Activated naive CD8-positive, alpha-beta T cell treated with anti-CD3 and anti-CD28 coated beads for 36 hours (primary cell): ENCODE data around the gene EDAR. TPM values are rescaled to one million over a fixed set of nuclear protein-coding genes. Genes with fewer than 3 reads are reported as not detected.

Source experiments
- DNase-seq: peaks from one replicate; pipeline ENCODE4 v3.0.0; 2021
- H3K27ac Mint-ChIP-seq: one replicate; pipeline ENCODE4 v1.8.0; 2022; ENCODE audit warnings: mild to moderate bottlenecking, moderate library complexity, mixed read lengths
- H3K27me3 Mint-ChIP-seq: one replicate; pipeline ENCODE4 v1.8.0; 2022; ENCODE audit warnings: mild to moderate bottlenecking, mixed read lengths
- H3K36me3 Mint-ChIP-seq: one replicate; pipeline ENCODE4 v1.8.0; 2021; ENCODE audit warnings: mild to moderate bottlenecking, mixed read lengths
- H3K4me1 Mint-ChIP-seq: one replicate; pipeline ENCODE4 v1.8.0; 2021; ENCODE audit warnings: mixed read lengths
- H3K4me3 Mint-ChIP-seq: one replicate; pipeline ENCODE4 v1.8.0; 2022; ENCODE audit warnings: mild to moderate bottlenecking, moderate library complexity, mixed read lengths
- H3K9me3 Mint-ChIP-seq: one replicate; pipeline ENCODE4 v1.8.0; 2022; ENCODE audit warnings: mixed read lengths
- total RNA-seq, 2 experiments: library from RNA; stranded (reverse); gene quantifications; one replicate each; pipeline ENCODE4 v1.2.3, GENCODE V29; 2021

The EDAR gene
- under 1 TPM; 0.16 to 0.21 TPM for total RNA-seq

DNA sequence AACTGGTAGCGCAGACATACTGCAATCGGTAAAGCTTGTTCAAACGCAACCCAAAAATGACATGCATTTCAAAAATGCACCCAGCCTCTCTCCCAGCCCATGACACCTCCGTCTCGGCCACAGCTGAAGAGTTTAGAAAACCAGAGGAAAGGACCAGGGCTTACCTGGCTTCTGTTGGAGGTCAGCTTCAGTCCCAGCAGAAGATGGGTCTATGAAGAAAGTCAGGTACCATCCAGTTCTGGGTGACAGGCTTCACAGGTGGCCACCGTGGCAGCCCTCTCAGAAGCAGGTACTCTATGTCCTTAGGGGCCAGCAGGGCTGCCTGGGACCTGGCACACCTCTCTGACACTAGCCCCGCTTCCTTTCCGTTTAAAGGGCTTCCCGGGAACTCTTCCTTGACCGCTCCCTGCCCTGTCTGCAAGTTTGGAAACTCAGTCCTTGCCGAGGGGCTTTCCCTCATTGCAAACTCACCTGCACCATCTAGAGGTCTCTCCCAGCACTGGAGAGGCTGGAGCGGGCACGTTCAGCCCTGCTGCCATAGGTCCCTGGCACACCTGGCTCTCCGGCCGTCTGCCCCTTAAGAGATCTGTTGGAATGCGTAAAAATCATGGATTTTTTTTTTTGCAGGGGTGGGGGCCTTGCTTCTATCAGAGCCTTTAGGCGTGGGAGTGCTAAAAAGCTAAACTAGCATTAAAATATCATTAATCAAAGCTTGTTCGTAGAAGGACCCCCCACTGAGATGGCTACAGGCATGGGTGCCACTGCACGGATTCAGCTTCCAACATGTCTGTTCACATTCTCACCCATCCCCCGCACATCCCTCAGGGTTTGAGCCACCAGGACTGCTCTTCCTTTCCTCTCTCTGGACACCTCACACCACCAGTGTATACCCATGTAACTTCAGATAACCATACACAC is at the start of gene EDAR:
EDAR (minus strand) TSS at position 425 of the 918 bp plus-strand sequence. CDS start 58,206 bp downstream, outside the sequence.
- no peaks in the 10 kb centered on the region for H3K27me3 Mint-ChIP-seq
- DNase-seq, result peak; percentile 49
- H3K27ac Mint-ChIP-seq, result peak within 1 kb of the TSS; percentile 57
- no peaks in the 10 kb centered on the region for H3K9me3 Mint-ChIP-seq
- no peaks in the 10 kb centered on the region for H3K36me3 Mint-ChIP-seq
- peaks cover 37% of the 10 kb centered on the region for H3K4me1 Mint-ChIP-seq
- peak within 1 kb of the TSS; percentile 63 for H3K4me3 Mint-ChIP-seq

- Mint-ChIP-seq H3K36me3 (peaks cover 6% of the 10 kb centered on the region), H3K27me3 (no peaks in the 10 kb centered on the region), H3K4me3 (no peak overlapping the region), H3K27ac (peak overlapping the region; percentile 86), H3K4me1 (peaks cover 59% of the 10 kb centered on the region), H3K9me3 (peaks cover 7% of the 10 kb centered on the region)
- no peak for DNase-seq
These were observed 44.2 kb upstream of the EDAR start for GRCh38 chr2:109033171-109033570.

DNA sequence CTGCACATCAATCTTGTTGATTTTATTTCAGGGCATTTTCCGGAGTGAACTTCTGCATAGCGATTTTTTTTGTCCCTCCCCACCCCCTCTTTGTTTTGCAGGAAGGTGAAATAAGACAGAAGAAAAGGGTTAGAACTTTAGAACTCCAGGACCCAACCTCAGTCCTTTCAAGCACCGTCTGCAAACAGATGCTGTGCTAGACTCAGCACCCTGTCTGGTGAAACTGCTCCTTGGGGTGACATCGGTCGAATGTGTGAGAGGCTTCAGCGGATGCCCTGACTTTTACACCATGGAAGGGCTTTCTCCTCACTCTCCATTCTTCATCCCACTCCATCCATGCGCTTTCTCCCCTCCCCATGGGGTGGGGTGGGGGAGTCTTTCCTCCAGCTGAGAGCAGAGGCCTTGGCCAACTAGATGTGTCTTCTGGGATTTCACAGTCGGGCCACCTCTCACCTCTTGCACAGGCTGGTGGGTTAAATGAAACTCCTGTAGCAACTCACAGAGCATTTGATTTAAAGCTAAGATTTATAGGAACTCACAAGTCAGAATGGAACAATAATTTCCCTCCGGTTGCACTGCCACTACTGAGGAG is 43.3 kb upstream of the EDAR start:
- Mint-ChIP-seq H3K9me3 (peaks cover 7% of the 10 kb centered on the region), H3K27me3 (no peaks in the 10 kb centered on the region), H3K4me3 (peak overlapping the region; percentile 78), H3K36me3 (peaks cover 6% of the 10 kb centered on the region), H3K27ac (peak overlapping the region; percentile 86), H3K4me1 (peaks cover 59% of the 10 kb centered on the region)
- DNase-seq, result peak; percentile 24

DNA sequence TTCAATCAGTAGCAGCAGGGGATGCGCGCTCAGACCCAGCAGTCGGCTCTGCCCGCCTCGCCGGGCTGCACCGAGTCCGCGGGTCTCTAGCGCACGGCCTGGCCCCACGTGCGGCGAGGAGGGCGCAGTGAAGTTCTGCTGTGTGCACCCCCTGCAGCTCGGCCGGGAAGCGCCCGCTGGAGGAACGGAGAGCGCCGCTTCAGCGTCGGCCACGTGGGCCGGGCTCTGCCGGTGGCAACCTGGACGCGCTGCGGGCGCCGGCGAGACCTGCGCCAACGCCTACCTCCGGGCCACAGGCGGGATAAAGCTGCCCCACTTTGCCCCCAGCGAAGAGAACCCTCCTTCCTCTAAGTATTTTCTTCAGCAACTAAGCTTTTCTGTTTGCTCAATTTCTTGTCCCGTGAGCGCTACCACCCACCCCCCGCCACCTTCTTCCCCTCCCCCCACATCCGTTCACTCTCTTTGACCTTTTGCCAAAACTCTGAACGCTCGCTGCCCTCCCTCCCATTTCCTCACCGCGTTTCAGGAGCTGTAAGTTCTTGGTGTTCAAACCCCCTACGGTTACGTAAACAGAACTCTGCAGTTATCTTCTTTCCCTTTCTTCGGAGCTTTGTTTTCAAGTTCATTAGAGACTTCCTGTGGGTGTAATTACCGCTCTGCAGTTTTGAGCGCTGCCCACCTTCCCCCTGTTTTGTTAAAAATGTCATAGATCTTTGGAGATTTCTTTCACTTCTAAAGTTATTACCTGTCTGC is 42.6 kb upstream of the EDAR start:
- DNase-seq, result peak; percentile 73
- peaks cover 6% of the 10 kb centered on the region for H3K36me3 Mint-ChIP-seq
- H3K4me1 Mint-ChIP-seq, result peaks cover 59% of the 10 kb centered on the region
- H3K4me3 Mint-ChIP-seq, result peak overlapping the region; percentile 78
- peak overlapping the region; percentile 86 for H3K27ac Mint-ChIP-seq
- H3K27me3 Mint-ChIP-seq, result no peaks in the 10 kb centered on the region
- H3K9me3 Mint-ChIP-seq, result peaks cover 7% of the 10 kb centered on the region

GRCh38 chr2:109030870-109031475 is 42.0 kb upstream of the EDAR start:
- Mint-ChIP-seq H3K4me3 (peak overlapping the region; percentile 78), H3K4me1 (peaks cover 60% of the 10 kb centered on the region), H3K36me3 (peaks cover 6% of the 10 kb centered on the region), H3K27me3 (no peaks in the 10 kb centered on the region), H3K9me3 (peaks cover 7% of the 10 kb centered on the region), H3K27ac (peak overlapping the region; percentile 86)
- DNase-seq, result peak; percentile 13

GRCh38 chr2:109029490-109030201 is 40.6 kb upstream of the EDAR start:
- H3K27ac Mint-ChIP-seq, result no peak overlapping the region
- no peak for DNase-seq
- peaks cover 7% of the 10 kb centered on the region for H3K9me3 Mint-ChIP-seq
- no peak overlapping the region for H3K4me3 Mint-ChIP-seq
- peaks cover 6% of the 10 kb centered on the region for H3K36me3 Mint-ChIP-seq
- no peaks in the 10 kb centered on the region for H3K27me3 Mint-ChIP-seq
- peaks cover 49% of the 10 kb centered on the region for H3K4me1 Mint-ChIP-seq

DNA sequence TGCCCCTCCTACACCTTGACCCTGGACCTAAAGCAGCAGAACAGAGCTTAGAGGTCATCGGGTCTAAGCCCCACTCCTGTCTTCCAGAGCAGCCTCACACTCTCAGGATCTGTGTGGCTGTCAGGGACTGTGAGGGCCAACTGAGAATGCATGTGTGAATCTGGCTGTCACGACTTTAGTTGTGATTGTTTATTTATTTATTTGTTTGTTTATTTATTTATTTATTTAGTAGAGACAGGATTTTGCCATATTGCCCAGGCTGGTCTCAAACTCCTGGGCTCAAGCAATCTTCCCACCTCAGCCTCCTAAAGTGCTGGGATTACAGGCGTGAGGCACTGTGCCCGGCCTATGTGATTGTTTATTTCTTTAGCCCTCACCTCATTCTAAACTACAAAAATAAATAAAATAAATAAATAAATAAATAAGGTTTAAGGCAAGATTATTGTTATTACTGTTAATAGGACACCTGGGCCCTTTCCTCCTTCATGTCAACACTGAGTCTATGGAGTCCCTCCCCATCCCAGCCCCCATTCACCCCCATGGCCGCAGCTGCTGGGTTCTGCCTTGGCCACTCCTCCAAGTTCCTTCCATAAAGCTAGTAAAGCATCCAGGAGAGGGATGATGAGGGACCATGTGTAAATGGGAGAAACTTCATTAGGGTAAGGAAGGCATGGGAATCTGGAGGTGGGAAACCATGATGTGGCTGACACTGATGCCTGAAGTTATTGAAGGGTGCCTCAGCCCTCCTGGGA is 39.9 kb upstream of the EDAR start:
- no peak overlapping the region for H3K4me3 Mint-ChIP-seq
- H3K36me3 Mint-ChIP-seq, result peaks cover 6% of the 10 kb centered on the region
- peaks cover 47% of the 10 kb centered on the region for H3K4me1 Mint-ChIP-seq
- H3K27ac Mint-ChIP-seq, result no peak overlapping the region
- no peak for DNase-seq
- peaks cover 5% of the 10 kb centered on the region for H3K9me3 Mint-ChIP-seq
- H3K27me3 Mint-ChIP-seq, result no peaks in the 10 kb centered on the region

DNA sequence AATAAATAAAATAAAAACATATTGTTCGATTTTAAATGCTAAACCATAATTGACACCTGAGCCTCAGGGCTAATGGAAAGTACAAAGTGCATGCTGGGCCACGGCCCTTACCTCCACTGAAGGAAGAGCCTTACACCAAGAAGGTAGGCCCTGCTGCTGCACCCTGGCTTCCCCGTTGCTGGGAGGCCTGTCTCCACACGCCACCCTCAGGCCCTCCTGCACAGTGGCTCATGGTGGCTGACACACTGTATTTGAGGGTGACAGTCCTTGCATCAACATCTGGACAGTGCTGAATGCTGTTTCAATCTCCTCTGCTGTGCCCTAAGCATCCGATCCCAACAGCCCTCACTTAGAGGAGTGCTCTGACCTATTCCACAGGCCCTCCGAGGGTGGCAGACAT is 39.3 kb upstream of the EDAR start:
- Mint-ChIP-seq H3K4me1 (peaks cover 44% of the 10 kb centered on the region), H3K27ac (no peak overlapping the region), H3K36me3 (peaks cover 4% of the 10 kb centered on the region), H3K27me3 (no peaks in the 10 kb centered on the region), H3K4me3 (no peak overlapping the region), H3K9me3 (peaks cover 3% of the 10 kb centered on the region)
- DNase-seq, result no peak

GRCh38 chr2:109027702-109028101 is 38.7 kb upstream of the EDAR start:
- no peaks in the 10 kb centered on the region for H3K36me3 Mint-ChIP-seq
- H3K27me3 Mint-ChIP-seq, result no peaks in the 10 kb centered on the region
- no peak overlapping the region for H3K27ac Mint-ChIP-seq
- H3K9me3 Mint-ChIP-seq, result no peaks in the 10 kb centered on the region
- no peak overlapping the region for H3K4me3 Mint-ChIP-seq
- no peak for DNase-seq
- peaks cover 40% of the 10 kb centered on the region for H3K4me1 Mint-ChIP-seq

DNA sequence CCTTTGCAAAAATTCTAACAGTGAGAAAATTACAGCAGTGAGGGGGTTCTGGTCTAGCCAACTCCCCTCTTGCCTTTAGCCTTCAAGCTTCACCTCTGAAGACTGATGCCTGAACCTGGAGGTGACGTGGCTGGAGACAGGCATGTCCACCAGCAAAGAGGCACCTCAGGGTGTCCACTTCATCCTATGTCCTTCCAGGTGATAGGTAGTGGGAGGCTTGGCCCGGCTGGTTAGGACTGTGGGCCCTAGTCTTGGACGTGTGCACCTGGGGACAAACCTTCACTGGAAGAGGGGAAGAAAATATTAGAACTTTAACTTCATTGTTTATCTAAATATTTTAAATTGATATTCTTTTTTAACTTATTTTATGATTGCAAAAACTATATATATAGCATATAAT is 35.5 kb upstream of the EDAR start:
- H3K27ac Mint-ChIP-seq, result no peak overlapping the region
- no peak for DNase-seq
- peaks cover 24% of the 10 kb centered on the region for H3K4me1 Mint-ChIP-seq
- H3K9me3 Mint-ChIP-seq, result no peaks in the 10 kb centered on the region
- H3K27me3 Mint-ChIP-seq, result no peaks in the 10 kb centered on the region
- no peaks in the 10 kb centered on the region for H3K36me3 Mint-ChIP-seq
- H3K4me3 Mint-ChIP-seq, result no peak overlapping the region

GRCh38 chr2:109021895-109022300 is 32.9 kb upstream of the EDAR start:
- DNase-seq, result no peak
- Mint-ChIP-seq H3K27ac (no peak overlapping the region), H3K36me3 (no peaks in the 10 kb centered on the region), H3K27me3 (no peaks in the 10 kb centered on the region), H3K4me3 (no peak overlapping the region), H3K4me1 (peaks cover 20% of the 10 kb centered on the region), H3K9me3 (no peaks in the 10 kb centered on the region)

- H3K9me3 Mint-ChIP-seq, result no peaks in the 10 kb centered on the region
- H3K27ac Mint-ChIP-seq, result no peak overlapping the region
- no peaks in the 10 kb centered on the region for H3K27me3 Mint-ChIP-seq
- no peak for DNase-seq
- peaks cover 17% of the 10 kb centered on the region for H3K4me1 Mint-ChIP-seq
- H3K4me3 Mint-ChIP-seq, result no peak overlapping the region
- H3K36me3 Mint-ChIP-seq, result no peaks in the 10 kb centered on the region
These were observed 31.2 kb upstream of the EDAR start for GRCh38 chr2:109020217-109020637.

GRCh38 chr2:109018452-109018851 is 29.4 kb upstream of the EDAR start:
- Mint-ChIP-seq H3K27me3 (no peaks in the 10 kb centered on the region), H3K9me3 (no peaks in the 10 kb centered on the region), H3K36me3 (no peaks in the 10 kb centered on the region), H3K4me1 (peaks cover 16% of the 10 kb centered on the region), H3K4me3 (no peak overlapping the region), H3K27ac (no peak overlapping the region)
- DNase-seq, result no peak

DNA sequence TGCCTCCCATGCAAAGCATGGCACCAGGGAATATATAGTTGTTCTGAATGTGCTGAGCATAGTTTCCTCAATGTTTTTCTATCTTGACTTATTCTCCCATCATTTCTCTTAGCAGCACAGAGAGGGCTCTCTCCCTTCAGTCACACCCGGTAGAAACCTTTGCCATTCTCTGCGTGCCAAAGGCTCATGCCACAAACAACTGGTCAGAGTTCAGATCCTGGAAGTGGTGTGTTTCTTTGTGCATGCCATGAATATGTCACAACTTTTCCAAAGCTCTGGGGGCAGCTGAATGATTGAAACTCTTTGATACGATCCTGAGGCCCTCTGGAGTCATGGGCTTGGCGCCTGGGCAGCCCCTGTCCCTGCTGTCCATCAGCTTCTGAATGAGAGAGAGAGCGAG is 28.0 kb upstream of the EDAR start:
- H3K4me3 Mint-ChIP-seq, result no peak overlapping the region
- DNase-seq, result no peak
- H3K27ac Mint-ChIP-seq, result no peak overlapping the region
- H3K36me3 Mint-ChIP-seq, result no peaks in the 10 kb centered on the region
- H3K9me3 Mint-ChIP-seq, result no peaks in the 10 kb centered on the region
- H3K27me3 Mint-ChIP-seq, result no peaks in the 10 kb centered on the region
- H3K4me1 Mint-ChIP-seq, result peaks cover 14% of the 10 kb centered on the region
